Effector memory CD4-positive, alpha-beta T cell (primary cell): ENCODE data around the gene IMPG1.

Experiments used
- DNase-seq, 3 donors: peaks; one replicate each; pipeline ENCODE4 v3.0.0-alpha.2; 2020
- H3K27ac ChIP-seq: 2 replicates; pipeline ENCODE4 v1.7.0; 2013; ENCODE audit warnings: mild to moderate bottlenecking, low read length, moderate library complexity; ENCODE audit not compliant: insufficient read depth, poor library complexity, severe bottlenecking
- H3K27me3 ChIP-seq: replicated peaks from 2 replicates; pipeline ENCODE4 v1.7.0; 2013; ENCODE audit warnings: mild to moderate bottlenecking, low read length; ENCODE audit not compliant: insufficient read depth, control insufficient read depth, poor library complexity, severe bottlenecking
- H3K36me3 ChIP-seq: 2 replicates; pipeline ENCODE4 v1.7.0; 2013; ENCODE audit warnings: mild to moderate bottlenecking, low read length, moderate library complexity; ENCODE audit not compliant: control insufficient read depth, insufficient read depth
- H3K4me1 ChIP-seq: 2 replicates; pipeline ENCODE4 v1.7.0; 2013; ENCODE audit warnings: low read length, mild to moderate bottlenecking; ENCODE audit not compliant: control insufficient read depth, insufficient read depth, poor library complexity, severe bottlenecking
- H3K4me3 ChIP-seq: 2 replicates; pipeline ENCODE4 v1.7.0; 2013; ENCODE audit warnings: low read length, low read depth, mild to moderate bottlenecking; ENCODE audit not compliant: insufficient read depth, poor library complexity, severe bottlenecking
- H3K9me3 ChIP-seq: 2 replicates; pipeline ENCODE4 v1.7.0; 2013; ENCODE audit warnings: mild to moderate bottlenecking, low read length, moderate library complexity; ENCODE audit not compliant: control insufficient read depth
- total RNA-seq, 3 donors: gene quantifications; one replicate each; lab custom pipeline; 2026; lab: John Stamatoyannopoulos, UW

IMPG1 gene
- 0 reads per million in 3 donors for total RNA-seq

DNA sequence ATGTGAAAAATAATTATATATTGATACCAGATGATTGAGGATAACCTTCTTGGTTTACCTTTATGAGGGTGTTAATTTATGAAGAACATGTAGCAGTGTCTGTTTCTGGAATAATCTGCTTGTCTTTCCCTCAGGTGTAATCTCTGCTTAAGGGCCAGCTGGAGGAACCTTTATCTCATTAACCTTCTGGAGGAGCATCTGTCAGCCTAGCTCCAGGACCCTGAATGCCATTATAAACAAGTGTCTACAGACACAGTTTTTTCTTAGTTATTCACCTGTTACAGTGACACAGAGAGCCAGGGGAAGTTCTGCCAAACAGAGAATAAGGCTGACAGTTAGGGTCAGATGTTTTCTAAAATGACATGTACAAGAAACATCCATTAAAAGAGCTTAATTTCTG lies at the start of gene IMPG1:
IMPG1 (minus strand) TSS at position 101 of the 400 bp plus-strand sequence. CDS start 174 bp downstream, outside the sequence.
- H3K27me3 ChIP-seq: no peaks in the 10 kb centered on the region
- no peaks in the 10 kb centered on the region for H3K36me3 ChIP-seq
- no peaks in the 10 kb centered on the region for H3K9me3 ChIP-seq
- no peaks in the 10 kb centered on the region for H3K4me1 ChIP-seq
- H3K4me3 ChIP-seq: no peak within 1 kb of the TSS
- no peak for DNase-seq
- no peak within 1 kb of the TSS for H3K27ac ChIP-seq

GRCh38 chr6:76120302-76120701 lies 47.8 kb upstream of the IMPG1 start:
- Histone ChIP-seq H3K36me3 (no peaks in the 10 kb centered on the region), H3K9me3 (no peaks in the 10 kb centered on the region), H3K4me1 (no peaks in the 10 kb centered on the region), H3K27ac (no peak overlapping the region), H3K27me3 (no peaks in the 10 kb centered on the region), H3K4me3 (no peak overlapping the region)
- no peak for DNase-seq

DNA sequence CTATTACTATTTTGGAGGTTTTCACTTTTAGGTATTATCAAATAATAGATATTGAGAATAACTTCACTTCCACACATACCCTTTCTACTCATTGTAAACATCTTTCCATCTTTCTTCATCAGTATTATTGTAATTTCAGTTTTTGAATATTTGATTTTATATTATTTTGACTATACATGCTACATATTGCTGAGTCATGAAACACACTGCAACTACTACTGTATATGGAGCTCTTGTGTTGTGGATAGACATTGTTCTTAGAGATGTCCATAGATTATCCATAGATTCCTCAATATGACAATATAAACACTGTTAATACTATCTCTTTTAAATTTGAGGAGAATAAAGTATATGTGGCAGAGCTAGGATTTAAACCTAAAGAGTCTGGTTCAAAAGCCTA lies 819 bp upstream of the IMPG1 start:
- Histone ChIP-seq H3K27ac (no peak overlapping the region), H3K27me3 (no peaks in the 10 kb centered on the region), H3K4me3 (no peak overlapping the region), H3K9me3 (no peaks in the 10 kb centered on the region), H3K36me3 (no peaks in the 10 kb centered on the region), H3K4me1 (no peaks in the 10 kb centered on the region)
- no peak for DNase-seq

- Histone ChIP-seq H3K36me3 (no peaks in the 10 kb centered on the region), H3K9me3 (no peaks in the 10 kb centered on the region), H3K4me3 (no peak overlapping the region), H3K4me1 (no peaks in the 10 kb centered on the region), H3K27ac (no peak overlapping the region), H3K27me3 (no peaks in the 10 kb centered on the region)
- DNase-seq: no peak
Measured at GRCh38 chr6:76057469-76057868, 15.0 kb downstream of the IMPG1 start.

GRCh38 chr6:76052314-76052713 lies 20.1 kb downstream of the IMPG1 start:
- Histone ChIP-seq H3K4me3 (no peak overlapping the region), H3K9me3 (no peaks in the 10 kb centered on the region), H3K4me1 (no peaks in the 10 kb centered on the region), H3K36me3 (no peaks in the 10 kb centered on the region), H3K27ac (no peak overlapping the region), H3K27me3 (no peaks in the 10 kb centered on the region)
- DNase-seq: no peak

DNA sequence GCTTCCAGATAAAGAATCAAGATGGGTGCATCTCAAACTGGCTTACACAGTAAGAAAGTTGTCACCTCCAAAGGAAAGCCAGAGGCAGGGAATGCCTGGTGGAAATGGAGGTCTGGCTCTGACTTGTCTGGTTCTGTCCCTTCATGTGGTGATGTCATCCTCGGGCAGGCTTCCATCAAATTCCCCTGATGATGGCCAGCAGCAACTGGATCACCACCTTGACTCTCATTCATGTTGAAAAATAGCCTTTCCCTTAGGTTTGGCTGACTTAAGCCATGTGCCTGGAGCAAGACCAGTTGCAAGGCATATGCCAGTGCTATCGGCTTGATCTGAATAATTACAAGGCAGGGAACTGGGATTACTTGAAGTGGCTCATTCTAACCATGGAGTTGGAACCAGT lies 28.8 kb downstream of the IMPG1 start:
- no peak for DNase-seq
- H3K27me3 ChIP-seq: no peaks in the 10 kb centered on the region
- H3K36me3 ChIP-seq: no peaks in the 10 kb centered on the region
- no peak overlapping the region for H3K27ac ChIP-seq
- no peaks in the 10 kb centered on the region for H3K9me3 ChIP-seq
- H3K4me3 ChIP-seq: no peak overlapping the region
- H3K4me1 ChIP-seq: no peaks in the 10 kb centered on the region

- no peak overlapping the region for H3K27ac ChIP-seq
- H3K36me3 ChIP-seq: no peaks in the 10 kb centered on the region
- H3K9me3 ChIP-seq: no peaks in the 10 kb centered on the region
- H3K4me3 ChIP-seq: no peak overlapping the region
- H3K4me1 ChIP-seq: no peaks in the 10 kb centered on the region
- no peak for DNase-seq
- H3K27me3 ChIP-seq: no peaks in the 10 kb centered on the region
Measured at GRCh38 chr6:76035713-76036112, 36.7 kb downstream of the IMPG1 start.

- Histone ChIP-seq H3K27me3 (no peaks in the 10 kb centered on the region), H3K4me1 (no peaks in the 10 kb centered on the region), H3K36me3 (no peaks in the 10 kb centered on the region), H3K9me3 (peaks cover 13% of the 10 kb centered on the region), H3K4me3 (no peak overlapping the region), H3K27ac (no peak overlapping the region)
- no peak for DNase-seq
Measured at GRCh38 chr6:76026101-76026500, 46.4 kb downstream of the IMPG1 start.

DNA sequence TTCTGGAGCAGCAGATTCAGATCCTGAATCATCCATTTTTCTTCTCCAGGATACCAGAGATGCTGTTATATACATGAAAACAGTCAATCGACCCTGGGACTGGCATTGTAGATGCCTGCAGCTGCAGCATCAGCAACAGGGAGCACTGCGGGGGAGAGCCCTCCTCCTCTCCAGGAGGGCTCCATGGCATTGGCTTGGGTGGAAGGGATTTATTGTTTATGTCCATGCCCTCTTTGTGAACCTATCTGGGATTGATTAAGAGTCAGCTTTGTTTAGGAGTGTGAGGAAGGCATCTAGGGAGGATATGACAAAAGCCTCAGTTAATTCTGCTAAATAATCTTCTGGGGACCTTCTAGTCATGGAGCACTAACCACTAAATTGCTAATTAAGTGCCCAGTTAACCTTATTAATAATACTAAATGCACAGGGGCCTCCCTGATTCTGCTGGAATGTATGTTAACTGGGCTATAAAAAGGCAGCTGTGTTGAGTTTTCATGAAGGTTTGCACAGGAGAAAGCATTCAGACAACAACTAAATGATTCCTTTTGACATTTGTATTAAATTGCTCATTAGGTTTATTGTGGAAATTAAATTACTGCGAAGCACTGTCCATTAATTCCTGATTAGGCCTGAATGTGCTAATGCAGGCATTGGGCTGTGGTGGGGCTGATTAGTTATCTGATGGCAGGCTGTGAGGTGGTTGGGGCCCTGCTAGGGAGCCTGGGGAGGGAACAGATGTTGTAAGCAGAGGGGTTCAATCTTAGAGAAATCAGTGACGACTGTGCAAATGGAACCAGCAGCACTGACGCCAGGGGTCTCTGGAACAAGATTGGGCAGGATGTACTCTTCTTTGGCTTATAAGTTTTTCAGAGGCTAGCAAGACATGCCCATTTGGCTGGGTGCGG lies 57.6 kb downstream of the IMPG1 start:
- Histone ChIP-seq H3K27ac (no peak overlapping the region), H3K27me3 (no peaks in the 10 kb centered on the region), H3K4me3 (no peak overlapping the region), H3K36me3 (no peaks in the 10 kb centered on the region), H3K9me3 (no peaks in the 10 kb centered on the region), H3K4me1 (no peaks in the 10 kb centered on the region)
- DNase-seq: no peak

GRCh38 chr6:76004202-76004601 lies 68.3 kb downstream of the IMPG1 start:
- Histone ChIP-seq H3K4me1 (no peaks in the 10 kb centered on the region), H3K4me3 (no peak overlapping the region), H3K9me3 (no peaks in the 10 kb centered on the region), H3K27me3 (no peaks in the 10 kb centered on the region), H3K36me3 (no peaks in the 10 kb centered on the region), H3K27ac (no peak overlapping the region)
- DNase-seq: no peak
